DND-41 (cell line): ENCODE data around the gene CYSRT1.

ENCODE experiments used
- ATAC-seq: fragments of 200-7000 bp; cut with Tn5 transposase; 3 replicates; pipeline ENCODE4 v1.9.1; 2021; ENCODE audit warnings: low read depth; ENCODE audit not compliant: insufficient read depth
- DNase-seq: peaks from one replicate; pipeline ENCODE4 v3.0.0-alpha.2; 2020
- H2AFZ ChIP-seq: 2 replicates; pipeline ENCODE4 v1.6.0; 2012; ENCODE audit warnings: low read depth, low read length
- H3K27ac ChIP-seq: 2 replicates; pipeline ENCODE4 v1.5.1; 2012; ENCODE audit warnings: low read length, inconsistent platforms
- H3K27me3 ChIP-seq: fragments of 200-600 bp; sonication (generic); 2 replicates; pipeline ENCODE4 v1.6.0; 2012; ENCODE audit warnings: low read length, mild to moderate bottlenecking, inconsistent platforms; ENCODE audit not compliant: insufficient read depth, poor library complexity
- H3K36me3 ChIP-seq: 2 replicates; pipeline ENCODE4 v1.5.1; 2012; ENCODE audit warnings: low read length, inconsistent platforms; ENCODE audit not compliant: insufficient read depth
- H3K4me1 ChIP-seq: 2 replicates; pipeline ENCODE4 v1.5.1; 2012; ENCODE audit warnings: mild to moderate bottlenecking, low read length; ENCODE audit not compliant: insufficient read depth
- H3K4me2 ChIP-seq: 2 replicates; pipeline ENCODE4 v1.6.0; 2012; ENCODE audit warnings: mild to moderate bottlenecking, moderate library complexity, low read length, inconsistent platforms; ENCODE audit not compliant: insufficient read depth
- H3K4me3 ChIP-seq, 2 experiments: fragments of 200-600 bp in 1 of 2; shearing (Covaris generic) in 1 of 2; 2 replicates each; pipeline ENCODE4 v1.5.1; 2012 to 2016; ENCODE audit warnings: inconsistent platforms in 2 of 2, low read length in 2 of 2, mild to moderate bottlenecking in 2 of 2, low read depth in 1 of 2, moderate library complexity in 1 of 2
- H3K79me2 ChIP-seq: 2 replicates; pipeline ENCODE4 v1.6.0; 2012; ENCODE audit warnings: low read length, inconsistent platforms; ENCODE audit not compliant: insufficient read depth
- H3K9ac ChIP-seq: 2 replicates; pipeline ENCODE4 v1.6.0; 2012; ENCODE audit warnings: low read depth, mild to moderate bottlenecking, inconsistent platforms, low read length, moderate library complexity
- H3K9me3 ChIP-seq: 2 replicates; pipeline ENCODE4 v1.5.1; 2012; ENCODE audit warnings: low read length, moderate library complexity, mild to moderate bottlenecking, inconsistent platforms; ENCODE audit not compliant: insufficient read depth, severe bottlenecking
- H4K20me1 ChIP-seq: 2 replicates; pipeline ENCODE4 v1.6.0; 2012; ENCODE audit warnings: low read length; ENCODE audit not compliant: insufficient read depth
- EZH2 ChIP-seq: IDR thresholded peaks from 3 replicates; pipeline ENCODE4 v1.6.1; 2012; ENCODE audit warnings: borderline replicate concordance, low read depth, mild to moderate bottlenecking, moderate library complexity, low read length, inconsistent platforms; ENCODE audit not compliant: severe bottlenecking
- TF ChIP-seq, protein P1 (sequence below): IDR thresholded peaks from 2 replicates; pipeline ENCODE4 v1.5.1; 2012; ENCODE audit warnings: borderline replicate concordance, low read length, moderate library complexity, mild to moderate bottlenecking; ENCODE audit not compliant: poor library complexity, severe bottlenecking; ENCODE audit errors: extremely low read depth

CYSRT1 gene

DNA sequence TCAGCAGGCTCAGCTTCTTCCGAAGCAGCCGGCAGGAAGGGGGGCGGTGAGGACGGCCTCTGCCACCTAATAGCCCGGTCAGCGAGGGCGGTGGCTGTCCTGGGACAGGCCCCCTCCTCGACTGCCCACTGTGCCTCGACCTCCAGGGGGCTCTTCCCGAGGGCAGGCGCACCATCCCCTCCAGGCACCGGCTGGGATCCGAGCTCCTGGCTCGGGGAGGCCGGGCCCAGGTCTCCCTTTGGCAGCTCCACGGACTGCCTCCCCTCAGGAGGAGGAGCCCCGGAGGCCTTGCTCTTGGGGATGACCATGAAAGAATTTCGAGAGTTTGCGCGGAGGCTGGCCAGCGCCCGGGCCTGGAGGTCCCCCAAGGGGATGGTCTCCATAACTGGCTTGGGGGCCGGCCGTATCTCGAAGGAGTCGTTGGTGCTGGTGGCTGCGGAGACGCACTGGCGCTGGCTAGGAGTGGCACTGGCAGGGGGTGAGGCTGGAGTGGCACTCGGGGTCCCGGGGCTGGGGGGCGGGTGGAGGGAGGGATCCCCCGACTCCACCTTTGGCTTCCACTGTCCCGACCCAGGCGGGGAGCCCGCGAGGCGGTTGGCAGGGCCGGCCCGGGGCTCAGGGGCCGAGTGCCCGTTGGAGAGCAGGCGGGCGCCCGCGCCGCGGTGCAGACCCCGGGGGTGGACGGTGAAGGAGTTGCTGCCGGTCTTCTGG lies 25.4 kb upstream of the CYSRT1 start:
- peaks cover 36% of the 10 kb centered on the region for H4K20me1 ChIP-seq
- peaks cover 10% of the 10 kb centered on the region for H3K36me3 ChIP-seq
- H3K9me3 ChIP-seq = no peaks in the 10 kb centered on the region
- peak overlapping the region in 1 of 2 experiments; percentile 44; a peak in 2 of 4 replicates for H3K4me3 ChIP-seq
- peaks cover 59% of the 10 kb centered on the region for H3K4me1 ChIP-seq
- TF ChIP-seq EZH2 = no peak
- TF ChIP-seq, protein P1, sequence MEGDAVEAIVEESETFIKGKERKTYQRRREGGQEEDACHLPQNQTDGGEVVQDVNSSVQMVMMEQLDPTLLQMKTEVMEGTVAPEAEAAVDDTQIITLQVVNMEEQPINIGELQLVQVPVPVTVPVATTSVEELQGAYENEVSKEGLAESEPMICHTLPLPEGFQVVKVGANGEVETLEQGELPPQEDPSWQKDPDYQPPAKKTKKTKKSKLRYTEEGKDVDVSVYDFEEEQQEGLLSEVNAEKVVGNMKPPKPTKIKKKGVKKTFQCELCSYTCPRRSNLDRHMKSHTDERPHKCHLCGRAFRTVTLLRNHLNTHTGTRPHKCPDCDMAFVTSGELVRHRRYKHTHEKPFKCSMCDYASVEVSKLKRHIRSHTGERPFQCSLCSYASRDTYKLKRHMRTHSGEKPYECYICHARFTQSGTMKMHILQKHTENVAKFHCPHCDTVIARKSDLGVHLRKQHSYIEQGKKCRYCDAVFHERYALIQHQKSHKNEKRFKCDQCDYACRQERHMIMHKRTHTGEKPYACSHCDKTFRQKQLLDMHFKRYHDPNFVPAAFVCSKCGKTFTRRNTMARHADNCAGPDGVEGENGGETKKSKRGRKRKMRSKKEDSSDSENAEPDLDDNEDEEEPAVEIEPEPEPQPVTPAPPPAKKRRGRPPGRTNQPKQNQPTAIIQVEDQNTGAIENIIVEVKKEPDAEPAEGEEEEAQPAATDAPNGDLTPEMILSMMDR = no peak
- H3K27me3 ChIP-seq = no peaks in the 10 kb centered on the region
- no peak overlapping the region for H3K27ac ChIP-seq
- H2AFZ ChIP-seq = no peak overlapping the region
- no peak for DNase-seq
- H3K9ac ChIP-seq = peak overlapping the region; percentile 45
- peak overlapping the region; percentile 97 for H3K4me2 ChIP-seq
- peaks cover 39% of the 10 kb centered on the region for H3K79me2 ChIP-seq
- no peak for ATAC-seq

GRCh38 chr9:137200311-137201204 lies 24.4 kb upstream of the CYSRT1 start, which contains the start of gene TPRN:
TSS of gene TPRN (minus strand) at chr9:137200741. CDS start at chr9:137200711, 30 bp downstream.
- H3K27me3 ChIP-seq = no peaks in the 10 kb centered on the region
- peak within 1 kb of the TSS; percentile 89 for H3K27ac ChIP-seq
- no peaks in the 10 kb centered on the region for H3K9me3 ChIP-seq
- H4K20me1 ChIP-seq = peaks cover 42% of the 10 kb centered on the region
- peak within 1 kb of the TSS; percentile 77 for H3K9ac ChIP-seq
- peak; percentile 99 for DNase-seq
- peak within 1 kb of the TSS; percentile 43 to 94 for H3K4me3 ChIP-seq
- peaks cover 48% of the 10 kb centered on the region for H3K79me2 ChIP-seq
- peak; percentile 95 for ATAC-seq
- peaks cover 64% of the 10 kb centered on the region for H3K4me1 ChIP-seq
- H3K4me2 ChIP-seq = peak within 1 kb of the TSS; percentile 97
- TF ChIP-seq, protein P1 = no peak
- no peak for TF ChIP-seq EZH2
- H3K36me3 ChIP-seq = peaks cover 11% of the 10 kb centered on the region
- H2AFZ ChIP-seq = peak within 1 kb of the TSS; percentile 87

GRCh38 chr9:137201205-137201868 lies 23.6 kb upstream of the CYSRT1 start:
- TF ChIP-seq, protein P1 = no peak
- TF ChIP-seq EZH2 = no peak
- peaks cover 42% of the 10 kb centered on the region for H4K20me1 ChIP-seq

More at GRCh38 chr9:137201205-137201868, 23.6 kb upstream of the CYSRT1 start:
- no peak for ATAC-seq
- Histone ChIP-seq H3K4me1 (peaks cover 68% of the 10 kb centered on the region), H2AFZ (peak overlapping the region; percentile 87), H3K79me2 (peaks cover 55% of the 10 kb centered on the region), H3K27ac (peak overlapping the region; percentile 89), H3K4me3 (peak overlapping the region; percentile 43 to 94), H3K27me3 (no peaks in the 10 kb centered on the region), H3K9me3 (no peaks in the 10 kb centered on the region), H3K9ac (peak overlapping the region; percentile 77), H3K36me3 (peaks cover 17% of the 10 kb centered on the region), H3K4me2 (peak overlapping the region; percentile 97)
- DNase-seq = no peak
